ENCODE results near the gene CTSF. TPM values are rescaled to one million over a fixed set of nuclear protein-coding genes. Genes with fewer than 3 reads are reported as not detected.

Gene CTSF
- total RNA-seq, 2 experiments from 2014 or later = not detected

- Histone ChIP-seq H3K79me2 (ENCODE audit: insufficient read depth, low read depth, low read length) (no peaks in the 10 kb centered on the region), H3K4me1 (ENCODE audit: insufficient read depth, low read length, poor library complexity, severe bottlenecking) (no peaks in the 10 kb centered on the region), H2AFZ (ENCODE audit: low read length) (no peak overlapping the region), H3K9me3 (ENCODE audit: low read length) (no peaks in the 10 kb centered on the region), H3K4me2 (ENCODE audit: low read length) (no peak overlapping the region), H3K27ac (ENCODE audit: low read depth, low read length, poor library complexity, severe bottlenecking) (no peak overlapping the region), H3K4me3 (ENCODE audit: low read depth, low read length, poor library complexity, severe bottlenecking) (no peak overlapping the region), H3K36me3 (ENCODE audit: insufficient read depth, low read length) (no peaks in the 10 kb centered on the region), H4K20me1 (ENCODE audit: insufficient read depth, low read length) (no peaks in the 10 kb centered on the region), H3K9me2 (ENCODE audit: insufficient read depth, low read length) (no peaks in the 10 kb centered on the region)
- TF ChIP-seq CTCF (conservative IDR thresholded peaks at IDR 0.05; ENCODE audit: low read length) (no peak), EZH2phosphoT487 (IDR thresholded peaks at IDR 0.05; ENCODE audit: borderline replicate concordance, low read depth, low read length) (no peak)
- ChIA-PET POLR2A (no interaction called here), CTCF (ENCODE audit: unreplicated experiment) (no interaction called here)
- intact Hi-C loops (cut with micrococcal nuclease; ENCODE audit: unreplicated experiment) = no loop called here
- no TSS peak for BruUV-seq (replicated peaks)
- DNase-seq (ENCODE audit: low spot score) = no peak
These were observed 39.3 kb downstream of the CTSF start for GRCh38 chr11:66529069-66529468.

- H3K79me2 ChIP-seq (ENCODE audit: insufficient read depth, low read depth, low read length) = no peaks in the 10 kb centered on the region
- no peak overlapping the region for H3K27ac ChIP-seq (ENCODE audit: low read depth, low read length, poor library complexity, severe bottlenecking)
- intact Hi-C loops (cut with micrococcal nuclease; ENCODE audit: unreplicated experiment) = no loop called here
- ChIA-PET CTCF (ENCODE audit: unreplicated experiment) (no interaction called here), POLR2A (interaction anchor here (0.7 kb wide), 1 partner anchor 9 kb away, joined by 4 read pairs; no protein-coding TSS in a partner anchor)
- no peaks in the 10 kb centered on the region for H3K4me1 ChIP-seq (ENCODE audit: insufficient read depth, low read length, poor library complexity, severe bottlenecking)
- TF ChIP-seq CTCF (conservative IDR thresholded peaks at IDR 0.05; ENCODE audit: low read length) (no peak), EZH2phosphoT487 (IDR thresholded peaks at IDR 0.05; ENCODE audit: borderline replicate concordance, low read depth, low read length) (no peak)
- no peaks in the 10 kb centered on the region for H3K9me3 ChIP-seq (ENCODE audit: low read length)
- H3K4me2 ChIP-seq (ENCODE audit: low read length) = no peak overlapping the region
- H3K4me3 ChIP-seq (ENCODE audit: low read depth, low read length, poor library complexity, severe bottlenecking) = no peak overlapping the region
- H4K20me1 ChIP-seq (ENCODE audit: insufficient read depth, low read length) = no peaks in the 10 kb centered on the region
- H3K36me3 ChIP-seq (ENCODE audit: insufficient read depth, low read length) = no peaks in the 10 kb centered on the region; the same call in 1 of the 2 replicates
- no peak overlapping the region for H2AFZ ChIP-seq (ENCODE audit: low read length)
- DNase-seq (ENCODE audit: low spot score) = no peak
- no peaks in the 10 kb centered on the region for H3K9me2 ChIP-seq (ENCODE audit: insufficient read depth, low read length)
- no TSS peak for BruUV-seq (replicated peaks)
These were observed 43.9 kb downstream of the CTSF start for GRCh38 chr11:66524304-66525040.

- no TSS peak for BruUV-seq (replicated peaks)
- H3K4me1 ChIP-seq (ENCODE audit: insufficient read depth, low read length, poor library complexity, severe bottlenecking) = no peaks in the 10 kb centered on the region
- H3K9me2 ChIP-seq (ENCODE audit: insufficient read depth, low read length) = no peaks in the 10 kb centered on the region
- H4K20me1 ChIP-seq (ENCODE audit: insufficient read depth, low read length) = no peaks in the 10 kb centered on the region
- H3K36me3 ChIP-seq (ENCODE audit: insufficient read depth, low read length) = no peaks in the 10 kb centered on the region; the same call in 1 of the 2 replicates
- H3K4me2 ChIP-seq (ENCODE audit: low read length) = no peak overlapping the region
- H3K9me3 ChIP-seq (ENCODE audit: low read length) = no peaks in the 10 kb centered on the region
- POLR2A ChIA-PET = interaction anchor here (0.7 kb wide), 1 partner anchor 8 kb away, joined by 4 read pairs; no protein-coding TSS in a partner anchor
- no peak overlapping the region for H2AFZ ChIP-seq (ENCODE audit: low read length)
- intact Hi-C loops (cut with micrococcal nuclease; ENCODE audit: unreplicated experiment) = no loop called here
- H3K79me2 ChIP-seq (ENCODE audit: insufficient read depth, low read depth, low read length) = no peaks in the 10 kb centered on the region
- no peak overlapping the region for H3K4me3 ChIP-seq (ENCODE audit: low read depth, low read length, poor library complexity, severe bottlenecking)
- CTCF ChIA-PET (ENCODE audit: unreplicated experiment) = no interaction called here
- no peak for TF ChIP-seq EZH2phosphoT487 (IDR thresholded peaks at IDR 0.05; ENCODE audit: borderline replicate concordance, low read depth, low read length)
- TF ChIP-seq CTCF (conservative IDR thresholded peaks at IDR 0.05; ENCODE audit: low read length) = no peak
- H3K27ac ChIP-seq (ENCODE audit: low read depth, low read length, poor library complexity, severe bottlenecking) = no peak overlapping the region
- no peak for DNase-seq (ENCODE audit: low spot score)
These were observed 44.8 kb downstream of the CTSF start for GRCh38 chr11:66523611-66524010.
